NCI-H128 (cell line): Measurements from ENCODE around the gene IL1RN.
"Not testable (repeated sequence)": the region's sequence is repeated elsewhere in the genome, so short reads cannot be mapped to it uniquely, and the experiment has no call there.

Experiments used
- DNase-seq: peaks from one replicate; lab custom pipeline; 2025; ENCODE audit not compliant: unreplicated experiment; lab: John Stamatoyannopoulos, UW

IL1RN gene

GRCh38 chr2:113126845-113127645, at the start of gene IL1RN:
IL1RN (plus strand) TSS chr2:113127598; CDS start chr2:113127625, 27 bp downstream.
- no peak for DNase-seq

GRCh38 chr2:113077921-113078320, 49.5 kb upstream of the IL1RN start:
- DNase-seq, result no peak

- no peak for DNase-seq
These were observed 49.0 kb upstream of the IL1RN start for GRCh38 chr2:113078350-113078839.

- DNase-seq, result no peak
These were observed 48.3 kb upstream of the IL1RN start for GRCh38 chr2:113079131-113079530.

- no peak for DNase-seq
These were observed 47.3 kb upstream of the IL1RN start for GRCh38 chr2:113080134-113080533.

GRCh38 chr2:113081488-113082210, 45.7 kb upstream of the IL1RN start:
- no peak for DNase-seq

- no peak for DNase-seq
These were observed 44.1 kb upstream of the IL1RN start for GRCh38 chr2:113083296-113083695.

GRCh38 chr2:113084249-113085000, 43.0 kb upstream of the IL1RN start:
- no peak for DNase-seq

GRCh38 chr2:113085542-113085941, 41.9 kb upstream of the IL1RN start:
- DNase-seq, result no peak

GRCh38 chr2:113088213-113088992, 39.0 kb upstream of the IL1RN start:
- no peak for DNase-seq

- DNase-seq, result no peak
These were observed 37.5 kb upstream of the IL1RN start for GRCh38 chr2:113089916-113090315.

GRCh38 chr2:113091231-113091896, 36.0 kb upstream of the IL1RN start:
- DNase-seq, result no peak

GRCh38 chr2:113092864-113093612, 34.4 kb upstream of the IL1RN start:
- no peak for DNase-seq

- DNase-seq, result no peak
These were observed 33.8 kb upstream of the IL1RN start for GRCh38 chr2:113093613-113093977.

GRCh38 chr2:113096306-113096705, 31.1 kb upstream of the IL1RN start:
- not testable (repeated sequence) for DNase-seq

GRCh38 chr2:113096842-113097618, 30.4 kb upstream of the IL1RN start:
- DNase-seq, result not testable (repeated sequence)

- no peak for DNase-seq
These were observed 29.4 kb upstream of the IL1RN start for GRCh38 chr2:113098041-113098440.

GRCh38 chr2:113098532-113098931, 28.9 kb upstream of the IL1RN start:
- DNase-seq, result no peak

- no peak for DNase-seq
These were observed 25.3 kb upstream of the IL1RN start for GRCh38 chr2:113102133-113102532.
